Ovary (tissue), 9 donors: Measurements from ENCODE around the gene RPS6KA4. TPM values are rescaled to one million over a fixed set of nuclear protein-coding genes. Genes with fewer than 3 reads are reported as not detected.

Experiments
- DNase-seq, 5 donors: peaks; one replicate each; pipeline ENCODE4 v3.0.0-alpha.2; 2019 to 2020
- H3K27ac ChIP-seq, 2 donors: fragments of 200-600 bp; one replicate each; pipeline versions ENCODE4 v1.5.1 to v1.8.0; 2019 to 2022
- H3K27me3 ChIP-seq: fragments of 200-600 bp; one replicate; pipeline ENCODE4 v1.8.0; 2022
- H3K36me3 ChIP-seq: fragments of 200-600 bp; sonication (generic); one replicate; pipeline ENCODE4 v1.5.1; 2019
- H3K4me1 ChIP-seq: one replicate; pipeline ENCODE4 v1.8.1; 2013; ENCODE audit warnings: mild to moderate bottlenecking, moderate library complexity; ENCODE audit not compliant: insufficient read depth
- H3K4me3 ChIP-seq: fragments of 200-600 bp; sonication (generic); one replicate; pipeline ENCODE4 v1.5.1; 2017
- H3K9me3 ChIP-seq, 2 donors: fragments of 200-600 bp in 1 of 2; sonication (generic) in 1 of 2; one replicate each; pipeline versions ENCODE4 v1.5.1 to v1.8.1; 2013 to 2019; ENCODE audit warnings: mild to moderate bottlenecking in 1 of 2, moderate library complexity in 1 of 2
- EP300 ChIP-seq: sonication (generic); formaldehyde crosslinking; IDR thresholded peaks from one replicate; pipeline ENCODE4 v1.6.1; 2017; ENCODE audit warnings: antibody characterized with exemption
- POLR2A ChIP-seq: fragments of 450-650 bp; IDR thresholded peaks from one replicate; pipeline ENCODE4 v1.6.1; 2017; ENCODE audit warnings: antibody characterized with exemption, mild to moderate bottlenecking, moderate library complexity
- WGBS, 3 donors: extraction: QIAGEN DNeasy Blood & Tissue Kit in 1 of 3; methylation state at CpG; one replicate each; pipeline versions ENCODE4 v1.1.5 to v1.1.7; 2013 to 2017; 5-methylcytosine and 5-hydroxymethylcytosine counted together
- intact Hi-C, 4 donors: fragments of 100-400 bp; cut with DNase I; formaldehyde crosslinking; loops; one replicate each; pipeline versions ENCODE4 v1.11.0 to v1.15.1; 2022 to 2023
- polyA plus RNA-seq, 2 donors: library from polyadenylated mRNA; stranded (reverse); fragments of 200-250 nt in 1 of 2; fragments of 350-450 nt in 1 of 2; fragmentation: Illumina TruSeq in 1 of 2; extraction: RNeasy Lipid Tissue Mini Kit (QIAGEN cat#74804) in 1 of 2; gene quantifications; one replicate each; pipeline ENCODE4 v1.2.3, GENCODE V29; 2013 to 2014
- total RNA-seq, 7 donors: library from RNA; depleted of rRNA in 2 of 7; stranded (reverse); fragments of >200 nt in 2 of 7; fragmentation: NEBNext Ultra II Directional in 3 of 7; extraction: Animal tissue kit (Norgen Biotek cat#: 25700) in 3 of 7; gene quantifications; one replicate each; pipeline versions ENCODE4 v1.1.0 to v1.2.4, GENCODE V29; 2016 to 2023
- TF ChIP-seq, protein P1 (sequence below), 3 donors: fragments of 450-650 bp in 2 of 3; fragments of 200-600 bp in 1 of 3; IDR thresholded peaks; one replicate each; pipeline versions ENCODE4 v1.5.1 to v1.8.0; 2016 to 2022; ENCODE audit warnings: antibody characterized with exemption in 3 of 3, mild to moderate bottlenecking in 1 of 3
- donor health status: DM: no; HTN: no; CAD: no; lungs with moderate emphysema.
- donor health status: DM: no; HTN: no; CAD: no.
- donor health status: Bipolar disorder and iron deficiency.
- donor health status: DM: yes; HTN: yes; CAD: no.
- donor health status: DM: no; HTN: no; CAD: no.
- donor health status: DM: yes; HTN: yes; CAD: no.

Gene RPS6KA4
- total and polyA plus RNA-seq, 9 donors: 4.0 to 31.4 (median 14.9) TPM

DNA sequence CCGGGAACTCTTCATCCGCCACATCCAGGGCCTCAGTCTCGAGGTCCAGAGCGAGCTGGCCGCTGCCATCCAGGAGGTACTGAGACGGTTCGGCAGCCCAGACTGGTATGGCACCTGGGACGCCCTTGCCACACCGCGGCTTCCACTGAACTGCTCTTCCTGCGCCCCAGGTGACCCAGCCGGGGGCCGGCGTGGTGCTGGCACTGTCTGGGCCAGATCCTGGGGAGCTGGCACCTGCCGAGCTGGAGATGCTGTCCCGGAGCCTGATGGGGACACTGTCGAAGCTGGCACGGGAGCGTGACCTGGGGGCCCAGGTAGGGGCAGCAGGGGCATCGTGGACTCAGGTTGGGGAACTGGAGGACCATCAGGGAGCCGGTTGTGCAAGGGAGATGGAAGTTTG is 17.5 kb upstream of the RPS6KA4 start:
- H3K9me3 ChIP-seq: no peaks in the 10 kb centered on the region
- TF ChIP-seq, protein P1, sequence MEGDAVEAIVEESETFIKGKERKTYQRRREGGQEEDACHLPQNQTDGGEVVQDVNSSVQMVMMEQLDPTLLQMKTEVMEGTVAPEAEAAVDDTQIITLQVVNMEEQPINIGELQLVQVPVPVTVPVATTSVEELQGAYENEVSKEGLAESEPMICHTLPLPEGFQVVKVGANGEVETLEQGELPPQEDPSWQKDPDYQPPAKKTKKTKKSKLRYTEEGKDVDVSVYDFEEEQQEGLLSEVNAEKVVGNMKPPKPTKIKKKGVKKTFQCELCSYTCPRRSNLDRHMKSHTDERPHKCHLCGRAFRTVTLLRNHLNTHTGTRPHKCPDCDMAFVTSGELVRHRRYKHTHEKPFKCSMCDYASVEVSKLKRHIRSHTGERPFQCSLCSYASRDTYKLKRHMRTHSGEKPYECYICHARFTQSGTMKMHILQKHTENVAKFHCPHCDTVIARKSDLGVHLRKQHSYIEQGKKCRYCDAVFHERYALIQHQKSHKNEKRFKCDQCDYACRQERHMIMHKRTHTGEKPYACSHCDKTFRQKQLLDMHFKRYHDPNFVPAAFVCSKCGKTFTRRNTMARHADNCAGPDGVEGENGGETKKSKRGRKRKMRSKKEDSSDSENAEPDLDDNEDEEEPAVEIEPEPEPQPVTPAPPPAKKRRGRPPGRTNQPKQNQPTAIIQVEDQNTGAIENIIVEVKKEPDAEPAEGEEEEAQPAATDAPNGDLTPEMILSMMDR (IDR thresholded peaks at IDR 0.05): no peak
- TF ChIP-seq POLR2A: no peak
- no peak for TF ChIP-seq EP300
- no peak overlapping the region for H3K27ac ChIP-seq
- no peak overlapping the region for H3K4me3 ChIP-seq
- no peak for DNase-seq
- intact Hi-C loops: no loop called here
- H3K4me1 ChIP-seq: peaks cover 2% of the 10 kb centered on the region
- WGBS, 3 donors: 81 to 92% (median 90%) methylated on average over 21 of the region's 21 CpGs
- no peaks in the 10 kb centered on the region for H3K36me3 ChIP-seq
- H3K27me3 ChIP-seq: no peaks in the 10 kb centered on the region

DNA sequence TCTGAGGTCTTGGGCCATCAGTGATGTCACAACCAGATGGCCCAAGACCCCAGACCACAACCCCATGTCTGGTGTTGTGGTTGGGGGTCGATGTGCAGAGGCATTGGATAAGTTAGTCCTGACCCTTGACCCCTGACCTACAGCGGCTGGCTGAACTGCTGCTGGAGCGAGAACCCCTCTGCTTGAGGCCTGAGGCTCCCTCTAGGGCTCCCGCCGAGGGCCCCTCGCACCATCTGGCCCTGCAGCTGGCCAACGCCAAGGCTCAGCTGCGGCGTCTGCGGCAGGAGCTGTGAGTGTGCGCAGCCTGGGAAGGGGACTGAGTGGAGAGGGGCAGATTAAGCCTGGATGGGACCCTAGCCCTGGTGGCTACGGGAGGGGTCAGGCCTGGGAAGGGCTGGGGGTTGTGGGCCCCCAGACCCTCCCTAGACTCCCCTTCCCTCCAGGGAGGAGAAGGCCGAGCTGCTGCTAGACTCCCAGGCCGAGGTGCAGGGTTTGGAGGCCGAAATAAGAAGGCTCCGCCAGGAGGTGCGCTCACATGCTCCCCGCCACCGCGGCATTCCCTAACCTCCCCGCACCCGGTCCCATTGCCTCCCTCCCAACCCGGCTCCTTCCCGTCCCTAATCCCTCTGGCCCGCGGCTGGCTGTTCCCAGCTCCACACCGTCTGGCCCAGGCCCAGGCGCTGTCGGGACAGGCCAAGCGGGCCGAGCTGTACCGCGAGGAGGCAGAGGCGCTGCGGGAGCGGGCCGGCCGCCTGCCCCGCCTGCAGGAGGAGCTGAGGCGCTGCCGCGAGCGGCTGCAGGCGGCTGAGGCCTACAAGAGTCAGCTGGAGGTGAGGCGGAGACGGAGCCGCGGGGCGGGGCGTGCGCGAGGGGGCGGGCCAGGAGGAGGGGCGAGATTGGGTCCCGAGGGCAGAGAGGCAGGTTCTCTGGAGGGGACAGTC is 16.8 kb upstream of the RPS6KA4 start:
- WGBS, 3 donors: 14 to 22% (median 17%) methylated on average over 33 to 55 of the region's 55 CpGs
- no peaks in the 10 kb centered on the region for H3K36me3 ChIP-seq
- no peaks in the 10 kb centered on the region for H3K9me3 ChIP-seq
- H3K4me3 ChIP-seq: peak overlapping the region; percentile 39
- peaks cover 2% of the 10 kb centered on the region for H3K4me1 ChIP-seq
- peak; percentile 83 to 92 (median 85) for DNase-seq
- no peaks in the 10 kb centered on the region for H3K27me3 ChIP-seq
- TF ChIP-seq, protein P1 (IDR thresholded peaks at IDR 0.05): peak in 2 of 3 donors; percentile 37 to 47
- no peak for TF ChIP-seq EP300
- intact Hi-C loops: no loop called here
- H3K27ac ChIP-seq: no peak overlapping the region

DNA sequence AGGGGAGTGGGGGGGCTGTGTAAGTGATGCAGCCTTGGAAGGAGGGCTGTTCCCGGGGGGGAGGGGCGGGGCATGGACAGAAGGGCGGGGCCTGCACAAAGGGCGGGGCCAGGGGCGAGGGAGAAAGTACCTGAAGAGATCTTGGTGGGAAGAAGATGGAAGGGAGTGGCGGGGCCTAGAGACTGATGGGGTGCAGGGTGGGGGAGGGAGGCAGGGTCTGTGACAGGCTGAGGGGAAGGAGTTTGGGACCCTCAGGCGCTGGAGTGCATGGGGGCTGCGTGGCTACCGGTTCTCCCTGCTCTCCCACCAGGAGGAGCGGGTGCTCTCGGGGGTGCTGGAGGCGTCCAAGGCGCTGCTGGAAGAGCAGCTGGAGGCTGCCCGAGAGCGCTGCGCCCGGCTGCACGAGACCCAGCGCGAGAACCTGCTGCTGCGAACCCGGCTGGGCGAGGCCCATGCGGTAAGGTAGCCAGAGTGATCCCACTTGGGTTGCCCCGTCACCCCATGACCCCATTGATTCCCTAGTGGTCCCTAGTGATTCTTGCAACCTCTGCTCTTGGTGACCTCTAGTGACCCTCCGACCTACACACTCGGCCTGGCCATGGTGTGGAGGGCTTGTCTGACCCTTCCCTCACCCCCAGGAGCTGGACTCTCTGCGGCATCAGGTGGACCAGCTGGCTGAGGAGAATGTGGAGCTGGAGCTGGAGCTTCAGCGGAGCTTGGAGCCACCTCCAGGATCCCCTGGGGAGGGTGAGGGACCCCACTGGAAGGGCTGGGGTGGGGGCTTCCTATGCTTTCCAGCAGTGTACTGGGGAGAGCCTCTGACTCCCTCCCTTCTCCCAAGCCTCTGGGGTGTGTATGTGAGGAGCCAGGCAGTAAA is 15.9 kb upstream of the RPS6KA4 start:
- H3K4me1 ChIP-seq: peaks cover 2% of the 10 kb centered on the region
- H3K36me3 ChIP-seq: no peaks in the 10 kb centered on the region
- no peak overlapping the region for H3K27ac ChIP-seq
- peak overlapping the region; percentile 39 for H3K4me3 ChIP-seq
- intact Hi-C loops: no loop called here
- no peaks in the 10 kb centered on the region for H3K27me3 ChIP-seq
- no peaks in the 10 kb centered on the region for H3K9me3 ChIP-seq
- 55 to 69% (median 60%) methylated on average over 25 to 29 of the region's 29 CpGs for WGBS, 3 donors
- DNase-seq: peak in 1 of 5 donors; percentile 57
- TF ChIP-seq EP300 (no peak), POLR2A (no peak)
- TF ChIP-seq, protein P1 (IDR thresholded peaks at IDR 0.05): no peak

DNA sequence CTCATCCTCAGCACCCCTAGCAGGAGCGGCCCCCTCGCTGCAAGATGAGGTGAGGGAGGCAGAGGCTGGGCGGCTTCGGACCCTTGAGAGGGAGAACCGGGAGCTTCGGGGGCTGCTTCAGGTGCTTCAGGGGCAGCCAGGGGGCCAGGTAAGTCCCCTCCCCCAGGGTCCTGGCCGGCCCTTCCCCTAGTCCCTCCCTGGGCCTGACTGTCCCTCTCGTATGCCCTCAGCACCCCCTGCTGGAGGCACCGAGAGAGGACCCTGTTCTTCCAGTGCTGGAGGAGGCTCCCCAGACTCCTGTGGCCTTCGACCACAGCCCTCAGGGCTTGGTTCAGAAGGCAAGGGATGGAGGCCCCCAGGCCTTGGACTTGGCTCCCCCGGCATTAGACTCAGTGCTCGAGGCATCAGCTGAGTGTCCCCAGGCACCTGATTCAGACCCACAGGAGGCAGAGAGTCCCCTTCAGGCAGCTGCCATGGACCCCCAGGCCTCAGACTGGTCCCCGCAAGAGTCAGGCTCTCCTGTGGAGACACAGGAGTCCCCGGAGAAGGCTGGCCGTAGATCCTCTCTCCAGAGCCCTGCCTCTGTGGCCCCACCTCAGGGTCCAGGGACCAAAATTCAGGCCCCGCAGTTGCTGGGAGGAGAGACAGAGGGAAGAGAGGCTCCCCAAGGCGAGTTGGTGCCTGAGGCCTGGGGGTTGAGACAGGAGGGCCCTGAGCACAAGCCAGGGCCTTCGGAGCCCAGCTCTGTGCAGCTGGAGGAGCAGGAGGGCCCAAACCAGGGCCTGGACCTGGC is 15.0 kb upstream of the RPS6KA4 start:
- H3K4me3 ChIP-seq: no peak overlapping the region
- TF ChIP-seq POLR2A (no peak), EP300 (no peak)
- TF ChIP-seq, protein P1 (IDR thresholded peaks at IDR 0.05): no peak
- H3K9me3 ChIP-seq: no peaks in the 10 kb centered on the region
- WGBS, 3 donors: 81 to 89% (median 81%) methylated on average over 18 of the region's 18 CpGs
- intact Hi-C loops: no loop called here
- H3K36me3 ChIP-seq: no peaks in the 10 kb centered on the region
- no peak for DNase-seq
- H3K27me3 ChIP-seq: no peaks in the 10 kb centered on the region
- H3K4me1 ChIP-seq: peaks cover 2% of the 10 kb centered on the region
- no peak overlapping the region for H3K27ac ChIP-seq
